ENCODE measurements around the gene AFAP1L1.

AFAP1L1 gene

DNA sequence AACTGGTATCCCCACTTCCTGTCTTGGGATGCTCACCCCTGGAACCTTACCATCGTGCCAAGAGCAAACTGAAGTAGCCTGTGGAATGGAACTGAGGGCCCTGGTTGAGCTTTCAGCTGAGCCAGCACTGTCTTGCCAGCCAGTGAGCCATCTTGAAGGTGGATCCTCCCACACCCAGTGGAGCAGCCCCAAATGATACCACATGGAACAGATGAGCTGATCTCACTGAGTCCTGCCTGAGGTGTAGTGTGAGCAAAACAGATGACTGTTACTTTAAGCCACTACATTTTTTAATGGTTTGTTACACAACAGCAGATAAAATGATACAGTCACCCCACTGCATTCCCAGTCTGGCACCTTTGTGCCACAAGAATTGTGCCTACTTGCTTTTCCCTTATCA, 84.0 kb downstream of the AFAP1L1 start:
- TF ChIP-seq, protein P1, sequence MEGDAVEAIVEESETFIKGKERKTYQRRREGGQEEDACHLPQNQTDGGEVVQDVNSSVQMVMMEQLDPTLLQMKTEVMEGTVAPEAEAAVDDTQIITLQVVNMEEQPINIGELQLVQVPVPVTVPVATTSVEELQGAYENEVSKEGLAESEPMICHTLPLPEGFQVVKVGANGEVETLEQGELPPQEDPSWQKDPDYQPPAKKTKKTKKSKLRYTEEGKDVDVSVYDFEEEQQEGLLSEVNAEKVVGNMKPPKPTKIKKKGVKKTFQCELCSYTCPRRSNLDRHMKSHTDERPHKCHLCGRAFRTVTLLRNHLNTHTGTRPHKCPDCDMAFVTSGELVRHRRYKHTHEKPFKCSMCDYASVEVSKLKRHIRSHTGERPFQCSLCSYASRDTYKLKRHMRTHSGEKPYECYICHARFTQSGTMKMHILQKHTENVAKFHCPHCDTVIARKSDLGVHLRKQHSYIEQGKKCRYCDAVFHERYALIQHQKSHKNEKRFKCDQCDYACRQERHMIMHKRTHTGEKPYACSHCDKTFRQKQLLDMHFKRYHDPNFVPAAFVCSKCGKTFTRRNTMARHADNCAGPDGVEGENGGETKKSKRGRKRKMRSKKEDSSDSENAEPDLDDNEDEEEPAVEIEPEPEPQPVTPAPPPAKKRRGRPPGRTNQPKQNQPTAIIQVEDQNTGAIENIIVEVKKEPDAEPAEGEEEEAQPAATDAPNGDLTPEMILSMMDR (IDR thresholded peaks at IDR 0.05; ENCODE audit: control insufficient read depth, extremely low read depth, insufficient read depth): no peak
- no peak overlapping the region for H3K4me3 ChIP-seq (ENCODE audit: low read depth, low read length)
- no peak for DNase-seq (ENCODE audit: low read depth)

DNA sequence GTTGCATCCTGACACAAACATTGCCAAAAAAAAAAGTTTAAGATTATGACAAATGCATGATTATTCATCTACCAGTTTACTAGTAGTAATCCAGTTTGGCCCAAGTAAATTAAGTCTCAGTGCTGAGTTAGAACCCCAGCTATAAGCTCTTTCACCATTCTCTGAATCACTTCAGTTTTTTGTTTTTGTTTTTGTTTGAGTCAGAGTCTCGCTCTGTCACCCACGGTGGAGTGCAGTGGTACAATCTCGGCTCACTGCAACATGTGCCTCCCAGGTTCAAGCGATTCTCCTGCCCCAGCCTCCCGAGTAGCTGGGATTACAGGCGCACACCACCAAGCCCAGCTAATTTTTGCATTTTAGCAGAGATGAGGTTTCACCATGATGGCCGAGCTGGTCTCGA, 84.7 kb downstream of the AFAP1L1 start:
- DNase-seq (ENCODE audit: low read depth): no peak
- TF ChIP-seq, protein P1 (IDR thresholded peaks at IDR 0.05; ENCODE audit: control insufficient read depth, extremely low read depth, insufficient read depth): no peak
- no peak overlapping the region for H3K4me3 ChIP-seq (ENCODE audit: low read depth, low read length)

DNA sequence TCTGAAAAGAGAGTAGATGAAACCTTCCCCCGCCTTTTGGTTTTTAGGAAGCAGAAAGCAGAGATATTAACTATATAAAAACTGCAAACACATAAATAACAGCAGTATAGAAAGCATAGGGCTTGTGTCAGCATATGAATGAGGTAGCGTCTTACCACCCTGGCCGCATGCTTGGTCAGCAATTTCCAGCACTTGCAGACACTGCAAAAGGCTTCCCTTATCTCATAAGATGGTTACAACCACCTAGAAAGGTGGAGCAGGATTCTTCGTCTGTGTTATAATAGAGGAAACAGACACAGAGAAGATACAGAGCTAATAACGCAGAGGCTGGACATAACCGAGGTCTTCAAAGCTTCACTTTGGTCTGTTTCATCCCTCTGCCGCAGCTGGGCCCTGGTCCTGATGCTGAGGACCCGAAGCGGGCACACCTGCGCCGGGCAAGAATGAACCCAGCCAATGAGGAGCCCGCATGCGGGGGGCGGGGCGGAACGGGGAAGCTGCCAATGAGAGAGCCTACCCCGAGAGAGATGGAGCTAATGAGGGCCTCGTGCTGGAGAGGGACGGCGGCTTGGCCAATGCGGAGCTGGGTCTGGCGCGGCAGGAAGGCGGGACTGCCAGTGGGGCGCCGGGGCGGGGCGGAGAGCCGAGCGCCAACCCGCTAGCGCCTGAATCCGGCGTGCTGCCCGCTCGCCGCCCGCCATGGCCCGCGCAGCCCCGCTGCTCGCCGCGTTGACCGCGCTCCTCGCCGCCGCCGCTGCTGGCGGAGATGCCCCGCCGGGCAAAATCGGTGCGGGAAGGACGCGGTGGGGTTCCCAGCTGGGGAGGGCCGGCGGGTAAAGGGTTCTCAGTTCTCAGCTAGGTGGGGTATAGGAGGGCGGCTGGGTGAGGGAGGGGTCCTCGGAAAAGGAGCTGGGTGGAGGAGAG, 86.0 kb downstream of the AFAP1L1 start, which contains the start of gene PCYOX1L:
PCYOX1L (plus strand) TSS at position 677 of the 924 bp plus-strand sequence; CDS start at position 700, 23 bp downstream.
- H3K4me3 ChIP-seq (ENCODE audit: low read depth, low read length): peak within 1 kb of the TSS; percentile 88
- TF ChIP-seq, protein P1 (IDR thresholded peaks at IDR 0.05; ENCODE audit: control insufficient read depth, extremely low read depth, insufficient read depth): no peak
- peak; percentile 94 for DNase-seq (ENCODE audit: low read depth)

DNA sequence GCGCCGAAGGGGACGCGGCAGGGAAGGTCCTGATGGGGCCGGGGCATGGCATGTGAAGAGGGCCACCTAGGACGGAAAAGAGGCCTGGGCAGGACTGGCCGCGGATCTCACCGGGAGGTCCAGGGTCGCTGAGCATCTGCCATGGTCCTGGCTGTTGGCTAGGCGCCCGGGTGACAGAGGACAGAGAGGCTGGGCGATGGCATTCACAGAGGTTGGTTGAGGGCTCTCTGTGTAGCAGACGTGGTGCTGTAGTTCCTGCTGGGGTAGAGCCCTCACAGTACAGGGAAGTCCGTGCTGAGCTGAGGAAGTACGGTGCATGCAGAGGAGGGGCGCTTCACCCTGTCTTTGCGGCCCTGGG, 86.6 kb downstream of the AFAP1L1 start:
- DNase-seq (ENCODE audit: low read depth): no peak
- H3K4me3 ChIP-seq (ENCODE audit: low read depth, low read length): peak overlapping the region; percentile 88
- TF ChIP-seq, protein P1 (IDR thresholded peaks at IDR 0.05; ENCODE audit: control insufficient read depth, extremely low read depth, insufficient read depth): no peak

DNA sequence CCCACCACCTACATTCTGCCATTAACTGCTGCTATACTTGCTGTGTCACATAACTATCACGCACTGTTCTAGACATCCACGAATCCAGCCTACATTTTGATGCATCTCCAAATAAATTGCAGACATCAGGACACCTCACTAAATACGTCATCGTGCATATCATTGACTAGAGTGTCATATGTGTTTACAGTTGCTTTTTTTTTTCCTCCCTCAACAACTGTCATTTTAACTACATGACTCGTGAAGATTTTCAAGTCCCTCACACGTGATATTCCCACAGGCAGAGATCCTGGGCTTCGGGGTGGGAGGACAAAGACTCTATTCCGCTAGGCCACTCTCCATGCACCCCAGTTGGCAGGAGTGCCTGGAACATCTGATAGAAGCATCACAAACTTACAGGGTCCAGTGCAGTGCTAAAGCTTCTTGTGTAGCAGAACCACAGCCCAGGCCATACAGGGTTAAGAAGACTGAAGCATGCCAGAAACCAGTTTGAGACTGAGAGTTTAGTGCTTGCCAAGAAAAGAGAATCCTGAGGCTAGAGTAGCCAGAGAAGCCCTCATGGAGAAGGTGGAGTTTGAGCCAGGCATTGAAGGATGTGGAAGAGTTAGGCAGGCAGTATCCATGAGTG, 87.3 kb downstream of the AFAP1L1 start:
- TF ChIP-seq, protein P1 (IDR thresholded peaks at IDR 0.05; ENCODE audit: control insufficient read depth, extremely low read depth, insufficient read depth): no peak
- no peak for DNase-seq (ENCODE audit: low read depth)
- peak overlapping the region; percentile 88 for H3K4me3 ChIP-seq (ENCODE audit: low read depth, low read length)

DNA sequence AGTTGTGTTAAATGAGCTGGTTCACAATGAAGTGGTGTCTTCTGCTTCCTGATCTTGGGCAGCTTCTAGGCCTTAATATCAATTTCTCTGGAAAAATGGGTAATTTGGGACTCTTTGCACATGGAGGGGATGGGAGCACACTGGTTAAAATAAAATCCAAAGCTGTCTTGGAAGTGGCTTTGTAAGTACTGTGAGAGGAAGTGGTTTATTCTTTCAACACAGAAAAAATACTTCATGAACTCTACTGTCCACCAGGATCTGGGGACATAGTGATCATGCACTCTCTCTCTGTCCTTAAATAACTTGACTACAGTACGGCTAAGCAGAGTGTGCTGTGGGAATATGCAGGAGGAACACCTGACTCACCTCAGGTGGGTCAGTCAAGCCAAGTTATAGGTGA, 88.6 kb downstream of the AFAP1L1 start:
- H3K4me3 ChIP-seq (ENCODE audit: low read depth, low read length): no peak overlapping the region
- DNase-seq (ENCODE audit: low read depth): no peak
- TF ChIP-seq, protein P1 (IDR thresholded peaks at IDR 0.05; ENCODE audit: control insufficient read depth, extremely low read depth, insufficient read depth): no peak
